Osteoblast (primary cell): ENCODE measurements around the gene ARHGAP15. TPM values are rescaled to one million over a fixed set of nuclear protein-coding genes. Genes with fewer than 3 reads are reported as not detected.

Experiments used
- DNase-seq: peaks from one replicate; pipeline ENCODE4 v3.0.0; 2011; ENCODE audit warnings: low spot score, mixed read lengths; ENCODE audit not compliant: insufficient read length; ENCODE audit errors: missing footprints
- H2AFZ ChIP-seq: 2 replicates; pipeline ENCODE4 v1.6.0; 2011; ENCODE audit warnings: mild to moderate bottlenecking, low read length
- H3K27ac ChIP-seq: 2 replicates; pipeline ENCODE4 v1.5.1; 2011; ENCODE audit warnings: mild to moderate bottlenecking, low read depth, low read length, moderate library complexity
- H3K27me3 ChIP-seq: 2 replicates; pipeline ENCODE4 v1.6.0; 2012; ENCODE audit warnings: mild to moderate bottlenecking, control low read depth, inconsistent platforms, low read length, moderate library complexity; ENCODE audit not compliant: insufficient read depth
- H3K36me3 ChIP-seq: 2 replicates; pipeline ENCODE4 v1.5.1; 2011; ENCODE audit warnings: mild to moderate bottlenecking, low read length, control low read depth, moderate library complexity; ENCODE audit not compliant: insufficient read depth
- H3K4me1 ChIP-seq: 2 replicates; pipeline ENCODE4 v1.5.1; 2011; ENCODE audit warnings: mild to moderate bottlenecking, low read length, control low read depth, moderate library complexity; ENCODE audit not compliant: insufficient read depth
- H3K4me2 ChIP-seq: 2 replicates; pipeline ENCODE4 v1.6.0; 2011; ENCODE audit warnings: mild to moderate bottlenecking, low read length; ENCODE audit not compliant: insufficient read depth
- H3K4me3 ChIP-seq: fragments of 200-600 bp; sonication (generic); 3 replicates; pipeline ENCODE4 v1.5.1; 2012; ENCODE audit warnings: mild to moderate bottlenecking, low read length, inconsistent platforms; ENCODE audit not compliant: insufficient read depth
- H3K79me2 ChIP-seq: 2 replicates; pipeline ENCODE4 v1.6.0; 2012; ENCODE audit warnings: mild to moderate bottlenecking, low read length, control low read depth, inconsistent platforms; ENCODE audit not compliant: insufficient read depth
- H3K9me3 ChIP-seq: 2 replicates; pipeline ENCODE4 v1.5.1; 2011; ENCODE audit warnings: low read depth, low read length, control low read depth
- H4K20me1 ChIP-seq: 2 replicates; pipeline ENCODE4 v1.6.0; 2012; ENCODE audit warnings: mild to moderate bottlenecking, low read length, control low read depth; ENCODE audit not compliant: insufficient read depth
- CTCF ChIP-seq: IDR thresholded peaks from 2 replicates; pipeline ENCODE4 v1.5.1; 2011; ENCODE audit warnings: mild to moderate bottlenecking, low read depth, low read length, moderate library complexity; ENCODE audit errors: extremely low read depth
- total RNA-seq: library from RNA; depleted of rRNA; stranded (reverse); fragments of >200 nt; gene quantifications from 2 replicates; pipeline ENCODE4 v1.2.3, GENCODE V29; 2012

The ARHGAP15 gene
- total RNA-seq, 1 donor = 2.2 TPM

GRCh38 chr2:143564419-143564818, 435.2 kb downstream of the ARHGAP15 start:
- Histone ChIP-seq H3K4me2 (no peak overlapping the region), H3K36me3 (no peaks in the 10 kb centered on the region), H3K4me3 (no peak overlapping the region), H3K27ac (no peak overlapping the region), H3K79me2 (no peaks in the 10 kb centered on the region), H3K9me3 (no peaks in the 10 kb centered on the region), H2AFZ (no peak overlapping the region), H3K4me1 (no peaks in the 10 kb centered on the region), H4K20me1 (no peaks in the 10 kb centered on the region), H3K27me3 (no peaks in the 10 kb centered on the region)
- DNase-seq = no peak
- TF ChIP-seq CTCF = no peak

DNA sequence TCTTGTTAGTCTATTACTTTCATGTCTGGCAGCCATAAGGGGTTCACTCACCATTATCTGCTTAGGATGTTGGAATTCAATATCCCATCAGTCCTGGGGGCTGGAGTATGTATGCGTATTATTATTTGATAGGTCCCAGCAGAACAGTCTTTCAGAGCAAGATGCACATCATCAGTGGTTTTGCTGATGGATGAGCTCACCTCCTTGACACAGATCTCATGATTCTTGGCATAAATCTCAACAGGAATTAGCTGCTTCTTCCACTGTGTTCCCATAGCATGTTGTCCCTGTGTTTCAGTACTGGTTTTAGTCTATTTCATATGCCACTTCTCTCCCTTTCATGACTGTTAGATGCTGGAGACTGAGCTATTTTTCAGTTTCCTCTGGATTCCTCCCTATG, 442.5 kb downstream of the ARHGAP15 start:
- Histone ChIP-seq H3K79me2 (no peaks in the 10 kb centered on the region), H3K27me3 (no peaks in the 10 kb centered on the region), H3K4me2 (no peak overlapping the region), H2AFZ (no peak overlapping the region), H3K27ac (no peak overlapping the region), H3K9me3 (no peaks in the 10 kb centered on the region), H3K4me1 (no peaks in the 10 kb centered on the region), H3K36me3 (no peaks in the 10 kb centered on the region), H3K4me3 (no peak overlapping the region), H4K20me1 (no peaks in the 10 kb centered on the region)
- TF ChIP-seq CTCF = no peak
- DNase-seq = no peak

DNA sequence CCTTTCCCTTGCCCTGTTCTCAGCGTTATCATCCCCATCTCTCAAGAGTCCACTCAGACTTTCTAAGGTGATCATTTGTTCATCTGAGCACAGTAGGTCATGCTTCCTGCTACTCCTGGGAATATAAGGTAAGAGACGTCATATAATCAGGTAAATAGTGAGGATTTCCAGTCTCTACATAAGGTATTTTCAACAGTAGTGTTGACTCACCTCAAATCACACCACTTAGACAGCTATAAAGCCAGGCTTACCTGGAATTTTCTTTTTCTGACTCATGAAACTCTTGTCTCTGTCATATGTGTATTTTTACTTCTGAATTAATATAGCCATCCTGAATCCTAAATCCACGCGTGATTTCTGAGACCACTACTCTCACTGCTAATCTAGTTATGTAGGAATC, 443.2 kb downstream of the ARHGAP15 start:
- Histone ChIP-seq H3K27me3 (no peaks in the 10 kb centered on the region), H3K27ac (no peak overlapping the region), H3K79me2 (no peaks in the 10 kb centered on the region), H4K20me1 (no peaks in the 10 kb centered on the region), H3K9me3 (no peaks in the 10 kb centered on the region), H3K36me3 (no peaks in the 10 kb centered on the region), H3K4me2 (no peak overlapping the region), H3K4me3 (no peak overlapping the region), H2AFZ (no peak overlapping the region), H3K4me1 (no peaks in the 10 kb centered on the region)
- no peak for DNase-seq
- TF ChIP-seq CTCF = no peak

DNA sequence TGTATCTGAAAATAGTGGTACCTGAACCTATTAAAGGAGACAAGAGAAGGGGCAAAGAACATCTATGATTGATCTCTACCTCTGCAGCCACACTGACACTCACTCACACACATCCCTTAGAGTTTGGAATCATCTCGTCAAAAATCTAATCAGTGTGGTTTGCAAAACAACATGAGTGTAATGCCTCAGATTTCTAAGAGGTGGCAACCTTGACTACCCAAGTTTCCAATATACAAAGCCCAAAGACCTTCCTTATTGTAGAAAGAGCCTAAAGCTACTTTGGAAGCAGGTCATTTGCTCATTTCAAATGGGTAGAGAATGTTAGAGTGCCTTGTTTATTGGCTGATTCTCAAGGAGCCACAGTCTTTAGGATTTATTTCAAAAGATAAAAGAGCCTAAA, 444.9 kb downstream of the ARHGAP15 start:
- TF ChIP-seq CTCF = peak; percentile 7
- Histone ChIP-seq H3K79me2 (no peaks in the 10 kb centered on the region), H3K27me3 (no peaks in the 10 kb centered on the region), H3K9me3 (no peaks in the 10 kb centered on the region), H3K27ac (no peak overlapping the region), H3K4me2 (no peak overlapping the region), H3K4me1 (no peaks in the 10 kb centered on the region), H3K36me3 (no peaks in the 10 kb centered on the region), H2AFZ (no peak overlapping the region), H4K20me1 (no peaks in the 10 kb centered on the region), H3K4me3 (no peak overlapping the region)
- no peak for DNase-seq
